HAP-1 (cell line): ENCODE data around the gene NDUFB10.
"Not testable (repeated sequence)": the region's sequence is repeated elsewhere in the genome, so short reads cannot be mapped to it uniquely, and the experiment has no call there.

ENCODE experiments used
- DNase-seq, 2 experiments: peaks; one replicate each; pipeline ENCODE4 v3.0.0-alpha.2; 2016 to 2020; ENCODE audit warnings: low spot score in 2 of 2
- H3K27me3 ChIP-seq: fragments of 250-450 bp; sonication (Bioruptor Pico); 2 replicates; pipeline ENCODE4 v1.5.1; 2020; ENCODE audit warnings: low read depth, mild to moderate bottlenecking, moderate library complexity
- H3K36me3 ChIP-seq: fragments of 250-450 bp; sonication (Bioruptor Pico); replicated peaks from 2 replicates; pipeline ENCODE4 v1.5.1; 2020; ENCODE audit warnings: mild to moderate bottlenecking
- H3K4me1 ChIP-seq: fragments of 250-450 bp; sonication (Bioruptor Pico); 2 replicates; pipeline ENCODE4 v1.5.1; 2020; ENCODE audit warnings: mild to moderate bottlenecking
- H3K4me3 ChIP-seq: fragments of 250-450 bp; sonication (Bioruptor Pico); 2 replicates; pipeline ENCODE4 v1.5.1; 2020; ENCODE audit warnings: mild to moderate bottlenecking, moderate library complexity
- H3K9me3 ChIP-seq: fragments of 250-450 bp; sonication (Bioruptor Pico); 2 replicates; pipeline ENCODE4 v1.5.1; 2020; ENCODE audit warnings: mild to moderate bottlenecking, moderate library complexity
- in situ Hi-C: fragments of 300-500 bp; cut with MboI; formaldehyde crosslinking; loops from 3 replicates; pipeline ENCODE4 v1.14.3; 2020; ENCODE audit warnings: low sequenced_read_pairs, inconsistent platforms, mixed read lengths

Gene NDUFB10

GRCh38 chr16:1932050-1933028 lies 27.0 kb upstream of the NDUFB10 start:
- Histone ChIP-seq H3K36me3 (no peaks in the 10 kb centered on the region), H3K27me3 (no peaks in the 10 kb centered on the region), H3K4me3 (no peak overlapping the region), H3K4me1 (peaks cover 3% of the 10 kb centered on the region; the same call in 1 of the 2 replicates), H3K9me3 (no peaks in the 10 kb centered on the region)
- in situ Hi-C loops: loop anchor here (5.0 kb wide), 1 partner anchor 75 kb away; no protein-coding TSS in a partner anchor
- DNase-seq: no peak

- H3K9me3 ChIP-seq: no peaks in the 10 kb centered on the region
- in situ Hi-C loops: loop anchor here (5.0 kb wide), 1 partner anchor 76 kb away; no protein-coding TSS in a partner anchor
- peaks cover 1% of the 10 kb centered on the region; the same call in 1 of the 2 replicates for H3K36me3 ChIP-seq
- H3K27me3 ChIP-seq: no peaks in the 10 kb centered on the region
- DNase-seq: no peak
- H3K4me1 ChIP-seq: peaks cover 3% of the 10 kb centered on the region; the same call in 1 of the 2 replicates
- no peak overlapping the region for H3K4me3 ChIP-seq
These were observed 26.2 kb upstream of the NDUFB10 start for GRCh38 chr16:1933097-1933661.

- Histone ChIP-seq H3K27me3 (no peaks in the 10 kb centered on the region), H3K4me1 (no peaks in the 10 kb centered on the region), H3K9me3 (no peaks in the 10 kb centered on the region), H3K36me3 (peaks cover 19% of the 10 kb centered on the region), H3K4me3 (no peak overlapping the region)
- no peak for DNase-seq
- in situ Hi-C loops: no loop called here
These were observed 22.3 kb upstream of the NDUFB10 start for GRCh38 chr16:1936945-1937479.

- in situ Hi-C loops: no loop called here
- Histone ChIP-seq H3K36me3 (peaks cover 19% of the 10 kb centered on the region), H3K9me3 (no peaks in the 10 kb centered on the region), H3K4me1 (peaks cover under 1% of the 10 kb centered on the region; the same call in 1 of the 2 replicates), H3K27me3 (no peaks in the 10 kb centered on the region), H3K4me3 (no peak overlapping the region)
- no peak for DNase-seq
These were observed 21.0 kb upstream of the NDUFB10 start for GRCh38 chr16:1938316-1938715.

- in situ Hi-C loops: no loop called here
These were observed 20.4 kb upstream of the NDUFB10 start for GRCh38 chr16:1938910-1939309.

GRCh38 chr16:1939833-1940232 lies 19.5 kb upstream of the NDUFB10 start:
- H3K9me3 ChIP-seq, H3K4me3 ChIP-seq, DNase-seq, H3K4me1 ChIP-seq, H3K27me3 ChIP-seq, in situ Hi-C loops: not testable (repeated sequence)
- H3K36me3 ChIP-seq: peaks cover 19% of the 10 kb centered on the region

More at GRCh38 chr16:1938910-1939309, 20.4 kb upstream of the NDUFB10 start:
- no peak overlapping the region for H3K4me3 ChIP-seq
- H3K36me3 ChIP-seq: peaks cover 19% of the 10 kb centered on the region
- peaks cover 6% of the 10 kb centered on the region for H3K4me1 ChIP-seq
- H3K27me3 ChIP-seq: no peaks in the 10 kb centered on the region
- DNase-seq: no peak
- H3K9me3 ChIP-seq: no peaks in the 10 kb centered on the region

- no peaks in the 10 kb centered on the region for H3K9me3 ChIP-seq
- peaks cover 19% of the 10 kb centered on the region for H3K36me3 ChIP-seq
- no peak for DNase-seq
- no peaks in the 10 kb centered on the region for H3K27me3 ChIP-seq
- peaks cover 8% of the 10 kb centered on the region for H3K4me1 ChIP-seq
- in situ Hi-C loops: no loop called here
- no peak overlapping the region for H3K4me3 ChIP-seq
These were observed 18.8 kb upstream of the NDUFB10 start for GRCh38 chr16:1940273-1941161.

- in situ Hi-C loops: no loop called here
- H3K4me3 ChIP-seq: no peak overlapping the region; the same call in 1 of the 2 replicates
- H3K4me1 ChIP-seq: peaks cover 8% of the 10 kb centered on the region
- no peak for DNase-seq
- H3K27me3 ChIP-seq: no peaks in the 10 kb centered on the region
- H3K9me3 ChIP-seq: no peaks in the 10 kb centered on the region
- peaks cover 19% of the 10 kb centered on the region for H3K36me3 ChIP-seq
These were observed 17.9 kb upstream of the NDUFB10 start for GRCh38 chr16:1941162-1942046.

- Histone ChIP-seq H3K27me3 (no peaks in the 10 kb centered on the region), H3K9me3 (no peaks in the 10 kb centered on the region), H3K36me3 (peaks cover 19% of the 10 kb centered on the region), H3K4me1 (peaks cover 8% of the 10 kb centered on the region), H3K4me3 (peak overlapping the region; percentile 92)
- in situ Hi-C loops: no loop called here
- DNase-seq: no peak
These were observed 17.1 kb upstream of the NDUFB10 start for GRCh38 chr16:1942047-1942809.

- Histone ChIP-seq H3K4me1 (peaks cover 8% of the 10 kb centered on the region), H3K27me3 (no peaks in the 10 kb centered on the region), H3K9me3 (no peaks in the 10 kb centered on the region), H3K36me3 (peaks cover 19% of the 10 kb centered on the region), H3K4me3 (peak within 1 kb of the TSS; percentile 92)
- DNase-seq: peak; percentile 98 to 100
- in situ Hi-C loops: no loop called here
These were observed 16.3 kb upstream of the NDUFB10 start, which contains the start of gene MSRB1 for GRCh38 chr16:1942810-1943726. Gene MSRB1, minus strand, starts transcription at chr16:1943199. Its CDS starts 43 bp downstream, at chr16:1943156.

- H3K9me3 ChIP-seq: no peaks in the 10 kb centered on the region
- peaks cover 7% of the 10 kb centered on the region; the same call in 1 of the 2 replicates for H3K36me3 ChIP-seq
- H3K4me1 ChIP-seq: peaks cover 8% of the 10 kb centered on the region
- H3K4me3 ChIP-seq: no peak overlapping the region
- H3K27me3 ChIP-seq: no peaks in the 10 kb centered on the region
- in situ Hi-C loops: no loop called here
- DNase-seq: no peak
These were observed 14.6 kb upstream of the NDUFB10 start for GRCh38 chr16:1944612-1945199.
